BLaER1 (cell line): ENCODE results near the gene ARHGAP30.

ENCODE experiments used
- H3K27ac ChIP-seq: shearing (Covaris generic); formaldehyde crosslinking; 2 replicates; pipeline ENCODE4 v1.8.1; 2022
- H3K27me3 ChIP-seq: shearing (Covaris generic); formaldehyde crosslinking; 2 replicates; pipeline ENCODE4 v1.8.1; 2022
- H3K36me3 ChIP-seq: shearing (Covaris generic); formaldehyde crosslinking; 2 replicates; pipeline ENCODE4 v1.8.1; 2022
- H3K4me1 ChIP-seq: shearing (Covaris generic); formaldehyde crosslinking; 2 replicates; pipeline ENCODE4 v1.8.1; 2022
- H3K4me2 ChIP-seq: shearing (Covaris generic); formaldehyde crosslinking; 2 replicates; pipeline ENCODE4 v1.8.1; 2022
- H3K4me3 ChIP-seq: shearing (Covaris generic); formaldehyde crosslinking; 2 replicates; pipeline ENCODE4 v1.8.1; 2022
- H3K9ac ChIP-seq: shearing (Covaris generic); formaldehyde crosslinking; 2 replicates; pipeline ENCODE4 v1.8.1; 2022
- H3K9me3 ChIP-seq: shearing (Covaris generic); formaldehyde crosslinking; 2 replicates; pipeline ENCODE4 v1.8.1; 2022
- H4K20me1 ChIP-seq: shearing (Covaris generic); formaldehyde crosslinking; 2 replicates; pipeline ENCODE4 v1.8.1; 2022
- Cebpa-rat ChIP-seq: shearing (Covaris generic); IDR thresholded peaks from 2 replicates; pipeline ENCODE4 v1.8.1; 2022

The ARHGAP30 gene

GRCh38 chr1:161045736-161046604 is 23.7 kb downstream of the ARHGAP30 start, which contains the start of gene USF1:
Gene USF1, minus strand, starts transcription at chr1:161045977. Its CDS starts 2,702 bp downstream, at chr1:161043275.
- H3K4me3 ChIP-seq: peak within 1 kb of the TSS; percentile 88
- peaks cover 66% of the 10 kb centered on the region for H3K36me3 ChIP-seq
- peak within 1 kb of the TSS; percentile 95 for H3K9ac ChIP-seq
- H3K27ac ChIP-seq: peak within 1 kb of the TSS; percentile 93
- peaks cover 43% of the 10 kb centered on the region for H3K4me1 ChIP-seq
- no peaks in the 10 kb centered on the region; the same call in 1 of the 2 replicates for H3K9me3 ChIP-seq
- H3K4me2 ChIP-seq: peak within 1 kb of the TSS; percentile 96
- no peak for TF ChIP-seq Cebpa-rat
- H3K27me3 ChIP-seq: no peaks in the 10 kb centered on the region
- H4K20me1 ChIP-seq: no peaks in the 10 kb centered on the region

DNA sequence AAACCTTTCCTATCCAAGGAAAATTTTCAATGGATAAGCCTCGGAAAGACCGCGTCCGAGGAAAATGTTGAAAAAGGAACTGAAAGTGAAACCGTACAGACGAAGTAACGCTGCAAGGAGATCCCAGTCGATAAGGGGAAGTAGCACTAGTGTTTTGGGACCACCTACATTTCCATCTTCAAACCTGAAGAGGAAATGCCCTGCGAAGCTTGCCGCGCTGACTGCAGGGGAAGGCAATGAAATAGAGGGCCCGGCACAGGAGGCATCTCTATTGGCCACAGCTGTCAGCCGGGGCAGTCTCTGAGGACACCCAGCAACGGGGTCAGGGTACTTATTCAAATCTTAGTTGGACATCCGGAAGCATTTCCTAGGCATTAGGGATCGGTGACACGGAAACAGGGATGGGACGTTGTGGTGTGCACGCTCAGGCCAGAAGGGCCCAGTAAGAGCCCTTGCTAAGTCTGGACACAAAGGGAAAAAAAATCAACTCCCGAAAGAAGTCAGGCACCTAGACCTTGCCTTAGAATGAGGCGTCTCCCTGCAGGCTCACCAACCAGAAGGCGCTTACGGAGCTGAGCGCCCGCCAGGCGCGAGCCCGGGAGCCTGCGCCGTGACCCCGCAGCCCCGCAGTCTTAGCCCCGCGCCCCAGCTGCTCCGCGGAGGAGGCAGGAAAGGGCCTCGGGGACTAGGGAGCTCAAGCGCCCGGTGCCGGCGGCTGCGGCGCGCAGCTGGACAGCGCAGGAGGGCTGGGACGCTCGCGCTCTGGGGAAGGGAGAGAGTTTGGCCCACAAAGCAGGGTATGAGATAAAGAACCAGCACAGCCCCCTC is 24.6 kb downstream of the ARHGAP30 start:
- Histone ChIP-seq H3K4me3 (peak overlapping the region; percentile 88), H3K4me2 (peak overlapping the region; percentile 96), H3K9me3 (no peaks in the 10 kb centered on the region; the same call in 1 of the 2 replicates), H4K20me1 (no peaks in the 10 kb centered on the region), H3K4me1 (peaks cover 43% of the 10 kb centered on the region), H3K9ac (peak overlapping the region; percentile 95), H3K27me3 (no peaks in the 10 kb centered on the region), H3K27ac (peak overlapping the region; percentile 93), H3K36me3 (peaks cover 66% of the 10 kb centered on the region)
- TF ChIP-seq Cebpa-rat: no peak

DNA sequence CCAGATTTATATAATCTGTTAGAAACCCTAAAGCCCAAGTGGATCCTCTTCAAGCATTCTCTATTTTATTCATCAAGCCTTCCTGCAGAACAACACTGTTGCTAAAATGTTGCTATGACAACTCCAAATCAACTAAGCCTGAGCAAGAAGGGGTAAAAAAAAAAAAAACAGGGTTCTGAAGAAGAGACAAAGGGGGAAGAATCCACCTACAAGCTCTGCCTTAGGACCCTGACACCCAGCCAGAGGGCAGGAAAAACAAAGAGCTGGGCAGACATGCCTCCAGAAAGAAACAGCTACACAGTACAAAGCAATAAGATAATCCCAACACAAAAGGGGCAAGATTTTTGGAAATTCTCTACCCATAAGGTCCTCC is 25.2 kb downstream of the ARHGAP30 start:
- Histone ChIP-seq H4K20me1 (no peaks in the 10 kb centered on the region), H3K9me3 (no peaks in the 10 kb centered on the region; the same call in 1 of the 2 replicates), H3K4me1 (peaks cover 48% of the 10 kb centered on the region), H3K27ac (peak overlapping the region; percentile 93), H3K27me3 (no peaks in the 10 kb centered on the region), H3K36me3 (peaks cover 66% of the 10 kb centered on the region), H3K9ac (peak overlapping the region; percentile 95), H3K4me2 (peak overlapping the region; percentile 96), H3K4me3 (peak overlapping the region; percentile 88)
- no peak for TF ChIP-seq Cebpa-rat

DNA sequence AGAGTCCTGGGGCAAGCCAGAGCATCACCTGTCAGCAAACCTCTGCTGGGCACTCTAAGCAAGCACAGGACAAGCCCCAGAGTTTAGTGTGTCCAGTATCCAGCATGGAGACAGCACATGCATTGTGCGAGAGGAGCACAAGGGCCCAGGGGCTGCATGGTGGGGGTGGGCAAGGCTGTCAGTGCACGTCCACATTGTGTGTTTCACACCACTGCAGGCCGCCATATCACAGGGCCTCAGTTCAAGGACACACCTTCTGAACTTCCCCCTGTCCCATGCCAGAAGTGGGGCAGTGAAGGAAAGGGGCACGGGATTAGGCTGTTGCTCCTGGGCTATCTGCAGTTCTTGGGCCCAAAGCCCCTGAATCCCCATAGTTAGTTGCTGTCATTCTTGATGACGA is 30.1 kb downstream of the ARHGAP30 start:
- Histone ChIP-seq H4K20me1 (no peaks in the 10 kb centered on the region), H3K27ac (no peak overlapping the region; the same call in 1 of the 2 replicates), H3K9me3 (no peaks in the 10 kb centered on the region), H3K4me3 (peak overlapping the region; percentile 85; the same call in 1 of the 2 replicates), H3K27me3 (no peaks in the 10 kb centered on the region), H3K9ac (no peak overlapping the region), H3K36me3 (peaks cover 42% of the 10 kb centered on the region), H3K4me1 (peaks cover 83% of the 10 kb centered on the region), H3K4me2 (peak overlapping the region; percentile 85)
- TF ChIP-seq Cebpa-rat: no peak

- Histone ChIP-seq H3K4me1 (peaks cover 85% of the 10 kb centered on the region), H3K36me3 (peaks cover 42% of the 10 kb centered on the region), H3K9me3 (no peaks in the 10 kb centered on the region), H4K20me1 (no peaks in the 10 kb centered on the region), H3K9ac (peak overlapping the region; percentile 84), H3K27ac (peak overlapping the region; percentile 85), H3K4me3 (peak overlapping the region; percentile 85), H3K27me3 (no peaks in the 10 kb centered on the region), H3K4me2 (peak overlapping the region; percentile 85)
- no peak for TF ChIP-seq Cebpa-rat
Observed at GRCh38 chr1:161039154-161039545, 30.5 kb downstream of the ARHGAP30 start.

GRCh38 chr1:161038523-161039153 is 31.1 kb downstream of the ARHGAP30 start, which contains the start of gene TSTD1:
Gene TSTD1, minus strand, starts transcription at chr1:161038964. Its CDS starts 75 bp downstream, at chr1:161038889.
- H3K9me3 ChIP-seq: no peaks in the 10 kb centered on the region
- H3K27ac ChIP-seq: peak within 1 kb of the TSS; percentile 85
- H3K9ac ChIP-seq: peak within 1 kb of the TSS; percentile 84
- H4K20me1 ChIP-seq: no peaks in the 10 kb centered on the region
- H3K27me3 ChIP-seq: no peaks in the 10 kb centered on the region
- peaks cover 42% of the 10 kb centered on the region for H3K36me3 ChIP-seq
- peak within 1 kb of the TSS; percentile 85 for H3K4me3 ChIP-seq
- H3K4me2 ChIP-seq: peak within 1 kb of the TSS; percentile 85
- TF ChIP-seq Cebpa-rat: no peak
- peaks cover 85% of the 10 kb centered on the region for H3K4me1 ChIP-seq

GRCh38 chr1:161037661-161038522 is 31.8 kb downstream of the ARHGAP30 start:
- peak overlapping the region; percentile 85 for H3K4me3 ChIP-seq
- peak overlapping the region; percentile 85 for H3K27ac ChIP-seq
- H3K9ac ChIP-seq: peak overlapping the region; percentile 84

GRCh38 chr1:161033751-161034150 is 35.9 kb downstream of the ARHGAP30 start:
- no peak for TF ChIP-seq Cebpa-rat
- H3K4me2 ChIP-seq: peak overlapping the region; percentile 66; the same call in 1 of the 2 replicates
- H3K4me3 ChIP-seq: no peak overlapping the region
- 0 out of 2 replicates have a peak overlapping the region, but pooled peaks have one; percentile 74 for H3K27ac ChIP-seq
- peaks cover 20% of the 10 kb centered on the region for H3K36me3 ChIP-seq
- no peaks in the 10 kb centered on the region for H4K20me1 ChIP-seq
- H3K9ac ChIP-seq: no peak overlapping the region
- H3K4me1 ChIP-seq: peaks cover 70% of the 10 kb centered on the region
- H3K27me3 ChIP-seq: no peaks in the 10 kb centered on the region
- H3K9me3 ChIP-seq: peaks cover 21% of the 10 kb centered on the region

More at GRCh38 chr1:161037661-161038522, 31.8 kb downstream of the ARHGAP30 start:
- Histone ChIP-seq H3K9me3 (no peaks in the 10 kb centered on the region), H4K20me1 (no peaks in the 10 kb centered on the region), H3K4me1 (peaks cover 84% of the 10 kb centered on the region), H3K4me2 (peak overlapping the region; percentile 85), H3K36me3 (peaks cover 37% of the 10 kb centered on the region), H3K27me3 (no peaks in the 10 kb centered on the region)
- no peak for TF ChIP-seq Cebpa-rat
